Suprapubic skin (tissue), 3 donors: ENCODE data around the gene NTF4.
"Not testable (repeated sequence)": the region's sequence is repeated elsewhere in the genome, so short reads cannot be mapped to it uniquely, and the experiment has no call there.

Source experiments
- POLR2A ChIP-seq, 2 donors: fragments of 450-650 bp; IDR thresholded peaks; one replicate each; pipeline ENCODE4 v1.6.1; 2017; ENCODE audit warnings: antibody characterized with exemption in 2 of 2, mild to moderate bottlenecking in 2 of 2, moderate library complexity in 2 of 2
- TF ChIP-seq, protein P1 (sequence below), 2 donors: fragments of 200-600 bp in 1 of 2; fragments of 450-650 bp in 1 of 2; sonication (generic) in 1 of 2; IDR thresholded peaks; one replicate each; pipeline ENCODE4 v1.5.1; 2016 to 2019; ENCODE audit warnings: antibody characterized with exemption in 2 of 2, mild to moderate bottlenecking in 1 of 2, moderate library complexity in 1 of 2

- TF ChIP-seq, protein P1, sequence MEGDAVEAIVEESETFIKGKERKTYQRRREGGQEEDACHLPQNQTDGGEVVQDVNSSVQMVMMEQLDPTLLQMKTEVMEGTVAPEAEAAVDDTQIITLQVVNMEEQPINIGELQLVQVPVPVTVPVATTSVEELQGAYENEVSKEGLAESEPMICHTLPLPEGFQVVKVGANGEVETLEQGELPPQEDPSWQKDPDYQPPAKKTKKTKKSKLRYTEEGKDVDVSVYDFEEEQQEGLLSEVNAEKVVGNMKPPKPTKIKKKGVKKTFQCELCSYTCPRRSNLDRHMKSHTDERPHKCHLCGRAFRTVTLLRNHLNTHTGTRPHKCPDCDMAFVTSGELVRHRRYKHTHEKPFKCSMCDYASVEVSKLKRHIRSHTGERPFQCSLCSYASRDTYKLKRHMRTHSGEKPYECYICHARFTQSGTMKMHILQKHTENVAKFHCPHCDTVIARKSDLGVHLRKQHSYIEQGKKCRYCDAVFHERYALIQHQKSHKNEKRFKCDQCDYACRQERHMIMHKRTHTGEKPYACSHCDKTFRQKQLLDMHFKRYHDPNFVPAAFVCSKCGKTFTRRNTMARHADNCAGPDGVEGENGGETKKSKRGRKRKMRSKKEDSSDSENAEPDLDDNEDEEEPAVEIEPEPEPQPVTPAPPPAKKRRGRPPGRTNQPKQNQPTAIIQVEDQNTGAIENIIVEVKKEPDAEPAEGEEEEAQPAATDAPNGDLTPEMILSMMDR (IDR thresholded peaks at IDR 0.05): not testable (repeated sequence)
- not testable (repeated sequence) for TF ChIP-seq POLR2A (IDR thresholded peaks at IDR 0.05)
These were observed 22.0 kb downstream of the NTF4 start for GRCh38 chr19:49042666-49043065.
